Measurements from ENCODE around the gene CLEC19A.

The CLEC19A gene

GRCh38 chr16:19285431-19285830 is at the start of gene CLEC19A:
Gene CLEC19A (plus strand): TSS chr16:19285731. CDS start chr16:19285852, 121 bp downstream.
- DNase-seq: no peak

DNA sequence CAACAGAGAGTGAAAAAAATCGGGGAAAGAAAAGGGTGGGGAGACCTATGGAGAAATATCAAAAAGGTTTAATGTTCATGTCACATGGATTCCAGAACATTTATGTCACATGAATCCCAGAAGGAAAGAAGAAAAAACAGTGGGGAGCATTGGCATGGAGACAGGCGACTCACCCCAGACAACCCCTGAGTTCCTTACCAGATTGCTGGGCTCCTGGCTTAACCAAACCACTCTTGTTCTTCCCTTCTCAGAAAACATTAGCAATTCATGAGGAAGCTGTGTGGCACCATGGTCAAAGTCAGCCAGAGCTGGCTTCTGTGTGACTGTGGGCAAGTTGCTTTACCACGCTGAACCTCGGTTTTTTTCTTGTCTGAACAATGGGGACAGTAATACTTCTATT is 49.6 kb upstream of the CLEC19A start:
- DNase-seq: no peak

DNA sequence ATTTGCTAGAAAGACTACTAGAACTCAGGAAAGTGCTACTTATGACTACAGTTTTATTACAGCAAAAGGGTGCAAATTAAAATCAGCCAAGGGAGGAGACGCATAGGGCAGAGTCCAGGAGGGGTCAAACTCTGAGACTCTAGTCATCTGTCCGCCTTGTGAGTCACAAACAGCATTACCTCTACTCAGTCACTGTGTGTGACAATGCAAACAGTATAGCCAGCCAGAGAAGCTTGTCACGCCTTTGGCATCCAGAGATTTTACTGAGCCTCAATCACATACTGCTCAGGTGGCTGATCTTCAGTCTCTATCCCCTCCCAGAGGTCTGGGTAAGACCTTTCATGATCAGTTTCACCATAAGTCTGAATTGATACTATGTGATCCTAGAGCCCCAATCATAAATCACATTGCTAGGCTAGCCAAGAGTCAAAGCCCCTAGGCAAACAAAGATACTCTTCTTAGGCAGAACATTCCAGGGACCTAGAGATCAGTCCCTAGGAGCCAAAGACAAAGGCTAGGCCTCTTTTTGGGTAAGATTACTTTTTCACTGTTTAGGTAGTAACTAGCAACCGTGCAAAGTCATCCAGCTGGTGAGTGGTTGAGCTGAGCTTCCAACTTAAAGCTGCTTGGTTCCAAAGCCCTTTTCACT is 48.8 kb upstream of the CLEC19A start:
- DNase-seq: no peak

DNA sequence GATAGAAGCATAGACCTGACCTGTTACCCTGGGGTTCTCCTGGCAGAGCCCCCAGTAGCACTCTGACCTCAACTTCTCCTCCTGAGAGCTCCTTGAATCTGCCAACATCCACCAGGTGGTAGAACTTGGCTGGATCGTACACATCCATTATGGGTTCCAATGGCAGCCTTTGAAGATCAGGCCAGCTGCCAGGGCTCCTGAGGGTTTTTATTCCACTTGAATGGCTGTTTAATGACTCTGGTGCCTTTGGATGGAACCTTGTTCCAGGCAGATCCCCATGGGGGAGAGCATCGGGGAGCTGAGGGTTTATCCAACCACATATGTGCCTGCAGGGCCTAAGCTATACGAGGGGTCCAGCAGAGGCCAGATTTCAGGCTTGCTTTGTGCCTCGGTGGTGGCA is 47.1 kb upstream of the CLEC19A start:
- no peak for DNase-seq

GRCh38 chr16:19239511-19240155 is 45.9 kb upstream of the CLEC19A start:
- no peak for DNase-seq

- no peak for DNase-seq
Measured at GRCh38 chr16:19240494-19240893, 45.0 kb upstream of the CLEC19A start.

DNA sequence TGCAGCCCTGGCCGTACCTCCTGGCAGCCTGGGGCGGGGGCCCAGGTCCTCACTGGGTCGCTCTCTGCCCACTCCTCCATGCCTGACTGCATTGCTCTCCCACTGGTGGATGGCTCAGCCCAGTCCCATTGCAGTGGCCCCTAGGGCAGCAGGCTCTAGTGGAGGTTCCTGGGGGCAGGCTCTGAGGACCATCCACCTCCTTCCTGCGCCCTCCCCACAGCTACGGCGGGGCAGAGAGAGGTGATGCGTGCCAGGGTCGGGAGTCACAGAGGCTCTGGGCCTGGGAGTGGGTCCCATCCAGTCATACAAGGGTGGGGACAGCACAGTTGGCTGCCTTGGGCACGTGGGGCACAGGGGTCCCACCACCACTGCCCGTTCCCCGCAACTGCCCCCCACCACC is 44.0 kb upstream of the CLEC19A start:
- DNase-seq: no peak

GRCh38 chr16:19242186-19242585 is 43.3 kb upstream of the CLEC19A start:
- no peak for DNase-seq

- no peak for DNase-seq
Measured at GRCh38 chr16:19242987-19243575, 42.5 kb upstream of the CLEC19A start.

DNA sequence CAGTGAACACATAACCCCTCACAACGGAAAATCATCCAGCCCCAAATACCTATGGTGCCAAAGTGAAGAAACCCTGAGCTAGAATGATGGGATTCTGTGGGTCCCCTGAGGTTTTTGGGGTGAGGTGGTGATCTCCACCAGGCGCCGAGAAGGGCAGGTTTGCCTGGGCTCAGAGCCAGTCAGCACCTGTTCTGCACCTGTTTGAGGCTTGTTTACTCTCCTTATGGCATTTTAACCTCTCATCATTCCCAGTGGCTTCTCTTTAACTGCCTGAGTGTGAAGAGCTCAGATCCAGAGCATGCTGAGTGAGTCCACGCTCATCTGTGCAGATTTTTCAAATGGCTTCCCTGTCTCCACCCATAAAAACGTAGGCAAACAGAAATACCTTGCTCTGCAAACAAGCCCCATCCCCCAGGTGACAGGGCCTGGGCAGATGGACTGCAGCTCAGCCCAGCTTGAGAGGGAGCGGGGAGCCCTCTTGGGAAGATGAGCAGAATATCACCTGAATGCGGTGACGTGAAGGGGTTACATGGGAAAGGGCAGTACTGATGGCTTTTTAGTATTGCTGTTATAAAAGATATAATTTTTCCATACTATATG is 40.1 kb upstream of the CLEC19A start:
- DNase-seq: peak; percentile 21

- DNase-seq: no peak
Measured at GRCh38 chr16:19252904-19253303, 32.6 kb upstream of the CLEC19A start.

GRCh38 chr16:19254611-19255010 is 30.9 kb upstream of the CLEC19A start:
- no peak for DNase-seq

DNA sequence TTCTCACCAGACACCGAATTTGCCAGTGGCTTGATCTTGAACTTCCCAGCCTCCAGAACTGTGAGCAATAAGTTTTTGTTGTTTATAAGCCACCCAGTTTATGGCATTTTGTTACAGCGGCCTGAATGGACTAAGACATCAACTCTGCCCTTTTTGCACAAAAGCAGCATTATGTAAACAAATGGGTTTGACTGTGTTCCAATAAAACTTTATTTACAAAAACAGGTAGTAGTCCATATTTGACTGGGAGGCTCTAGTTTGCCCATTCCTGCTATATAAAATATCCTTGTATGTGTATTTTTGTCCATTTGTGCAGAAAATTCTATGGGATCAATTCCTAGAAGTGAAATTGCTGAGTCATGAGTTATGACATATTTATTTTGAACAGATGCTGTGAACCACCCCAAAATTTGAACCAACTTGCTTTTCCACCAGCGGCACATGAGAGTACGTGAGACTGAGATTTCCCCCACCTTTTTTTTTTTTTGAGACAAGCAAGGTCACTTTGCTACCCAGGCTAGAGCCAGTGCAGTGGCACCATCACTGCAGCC is 21.3 kb upstream of the CLEC19A start:
- DNase-seq: no peak

DNA sequence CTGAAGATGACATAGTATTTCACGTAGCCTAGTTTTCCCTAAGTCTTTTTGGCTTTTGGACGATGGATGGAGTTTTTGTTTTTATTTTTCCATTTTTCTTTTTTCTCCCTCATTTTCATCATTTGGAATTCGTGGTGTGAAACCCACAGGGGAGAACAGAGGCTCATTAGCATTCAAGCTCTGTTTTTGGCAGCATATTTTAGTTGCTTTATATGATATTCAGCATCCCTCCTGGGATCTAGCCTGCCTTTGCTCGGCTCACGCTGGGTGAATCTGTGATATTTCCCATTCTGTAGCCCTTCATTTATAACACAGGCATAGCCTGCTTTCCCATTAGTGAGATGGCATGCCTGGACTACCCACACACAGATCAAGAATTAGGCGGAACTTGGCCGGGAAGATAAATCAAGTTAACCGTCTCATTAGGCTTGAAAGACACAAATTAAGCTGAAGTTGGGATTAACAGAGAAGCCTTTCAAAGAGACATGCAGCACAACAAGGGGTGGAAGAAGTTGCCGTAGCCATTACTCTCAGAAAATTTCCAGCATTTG is 20.1 kb upstream of the CLEC19A start:
- DNase-seq: no peak

DNA sequence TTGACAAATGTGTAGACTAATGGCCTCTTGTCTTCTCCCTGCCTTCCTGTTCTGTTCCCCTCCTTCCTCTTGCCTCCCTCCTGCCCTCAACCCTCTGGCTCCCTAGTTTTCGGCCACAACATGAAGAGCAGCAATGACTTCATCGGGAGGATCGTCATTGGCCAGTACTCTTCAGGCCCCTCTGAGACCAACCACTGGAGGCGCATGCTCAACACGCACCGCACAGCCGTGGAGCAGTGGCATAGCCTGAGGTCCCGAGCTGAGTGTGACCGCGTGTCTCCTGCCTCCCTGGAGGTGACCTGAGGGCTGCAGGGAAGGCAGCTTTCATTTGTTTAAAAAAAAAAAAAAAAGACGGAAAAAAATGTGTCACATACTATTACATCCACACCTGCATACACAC is 18.8 kb upstream of the CLEC19A start:
- no peak for DNase-seq

GRCh38 chr16:19269098-19269497 is 16.4 kb upstream of the CLEC19A start:
- DNase-seq: no peak

- DNase-seq: no peak
Measured at GRCh38 chr16:19274165-19274797, 11.2 kb upstream of the CLEC19A start.

DNA sequence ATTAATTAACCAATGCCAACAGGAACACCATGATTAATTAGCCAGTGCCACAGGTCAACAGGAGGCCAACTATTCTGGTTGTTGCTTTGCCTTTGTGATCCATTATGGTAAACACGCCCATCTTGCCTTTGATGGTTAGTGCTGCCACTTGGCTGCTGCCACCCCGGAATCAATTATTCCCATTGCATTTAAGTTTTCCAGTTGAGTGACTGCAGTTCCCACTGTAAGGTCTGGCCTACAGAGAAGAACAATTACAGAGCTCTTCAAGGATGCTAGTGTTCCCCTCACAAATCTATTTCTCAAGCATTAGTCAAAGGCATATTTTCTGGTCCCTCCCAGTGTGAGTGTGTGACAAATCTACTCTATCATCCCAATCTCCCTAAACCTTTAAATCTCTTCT is 7.1 kb upstream of the CLEC19A start:
- no peak for DNase-seq

DNA sequence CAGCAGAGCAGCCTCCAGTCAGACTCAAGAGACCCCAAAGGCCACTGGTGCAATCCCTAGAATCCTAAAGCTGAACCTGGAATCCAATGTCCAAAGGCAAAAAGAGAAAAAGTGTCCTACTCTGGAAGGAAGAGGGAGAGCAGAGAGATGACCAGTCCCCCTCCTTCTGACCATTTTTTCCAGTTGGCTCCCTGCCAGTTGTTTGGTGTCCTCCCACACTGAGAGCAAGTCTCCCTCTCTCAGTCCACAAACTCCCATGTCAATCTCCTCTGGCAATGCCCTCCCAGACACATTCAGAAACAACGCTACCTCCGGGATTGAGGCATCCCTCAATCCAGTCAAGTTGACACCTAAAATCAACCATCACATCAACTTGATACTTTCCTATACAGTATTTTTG is 4.3 kb upstream of the CLEC19A start:
- DNase-seq: no peak

- DNase-seq: no peak
Measured at GRCh38 chr16:19282101-19282500, 3.4 kb upstream of the CLEC19A start.

DNA sequence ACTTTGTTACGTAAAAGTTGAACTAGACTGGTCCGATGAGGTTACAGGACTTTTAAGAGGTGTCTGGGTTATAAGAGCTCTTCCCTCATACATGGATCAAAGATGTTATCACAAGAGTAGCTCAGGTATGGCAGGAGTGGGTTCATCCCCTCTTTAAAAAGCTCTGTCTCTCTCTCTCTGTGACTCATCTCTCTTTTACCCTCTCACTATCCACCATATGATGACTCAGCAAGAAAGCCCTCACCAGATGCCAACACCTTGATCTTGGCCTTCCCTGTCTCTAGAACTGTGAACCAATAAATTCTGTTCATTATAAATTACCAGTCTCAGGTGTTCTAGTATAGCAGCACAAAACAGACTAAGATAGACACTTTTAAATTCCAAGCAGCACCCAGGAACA is 1.9 kb upstream of the CLEC19A start:
- DNase-seq: no peak

DNA sequence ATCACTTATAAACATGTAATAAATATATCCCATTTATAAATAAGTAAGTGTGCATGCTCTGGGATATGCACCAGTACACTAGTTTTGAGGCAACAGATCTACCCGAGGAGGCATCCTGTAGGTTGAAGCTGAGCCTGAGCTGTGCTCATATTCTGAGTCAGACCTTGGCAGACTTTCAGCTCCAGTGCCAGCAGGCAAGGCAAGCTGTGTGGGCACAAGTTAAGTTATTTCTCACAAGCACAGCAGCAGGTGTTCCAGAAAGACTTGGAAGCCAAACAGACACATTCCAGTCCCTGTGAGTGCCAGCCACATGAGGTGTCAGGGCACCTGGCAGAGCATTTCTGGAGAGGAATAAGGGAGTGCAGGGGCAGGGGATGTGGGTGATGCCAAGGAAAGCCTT is 1.3 kb upstream of the CLEC19A start:
- DNase-seq: no peak

- DNase-seq: no peak
Measured at GRCh38 chr16:19286827-19287226, 1.3 kb downstream of the CLEC19A start.
